HCT116 (cell line): ENCODE results near the gene SMAD7. TPM values are rescaled to one million over a fixed set of nuclear protein-coding genes. Genes with fewer than 3 reads are reported as not detected.

ENCODE experiments used
- ATAC-seq: fragments of 200-7000 bp; cut with Tn5 transposase; 2 replicates; pipeline ENCODE4 v1.9.1; 2020; ENCODE audit warnings: mild to moderate bottlenecking, moderate library complexity
- BruUV-seq: library from RNA; stranded (reverse); fragments of 400-500 nt; replicated peaks from 2 replicates; lab custom pipeline; 2021; lab: Mats Ljungman, UMichigan
- CTCF ChIA-PET: fragments of 300-600 bp; sonication (Branson Sonifier 250); formaldehyde crosslinking; loops from one replicate; lab custom pipeline; 2021; ENCODE audit warnings: antibody characterized with exemption; lab: Charles Lee
- POLR2A ChIA-PET: fragments of 300-600, 350-600 bp; sonication (Branson Sonifier 250); formaldehyde crosslinking; loops from one replicate; lab custom pipeline; 2021; ENCODE audit warnings: antibody characterized with exemption; lab: Charles Lee
- RAD21 ChIA-PET, 2 experiments: fragments of 300-600 bp; sonication (Branson Sonifier 250); formaldehyde crosslinking; loops; one replicate each; lab custom pipeline; 2023; ENCODE audit warnings: low total read pairs in 2 of 2; ENCODE audit not compliant: uncharacterized antibody in 2 of 2, unreplicated experiment in 2 of 2, low non-redundant PET in 1 of 2; lab: Charles Lee
- DNase-seq: peaks from one replicate; pipeline ENCODE4 v3.0.0-alpha.2; 2010; ENCODE audit warnings: low read depth, low spot score
- H2AFZ ChIP-seq: fragments of 200-600 bp; shearing (Covaris generic), sonication (generic); 2 replicates; pipeline ENCODE4 v1.6.1; 2017; ENCODE audit warnings: low read depth, mixed run types, mixed read lengths, antibody characterized with exemption, low read length; ENCODE audit not compliant: poor library complexity, severe bottlenecking
- H3K27ac ChIP-seq: 2 replicates; pipeline ENCODE4 v1.5.1; 2012; ENCODE audit warnings: low read depth, low read length
- H3K27me3 ChIP-seq: fragments of 200-600 bp; sonication (generic); 2 replicates; pipeline ENCODE4 v1.6.1; 2016; ENCODE audit warnings: mixed run types, low read length, mixed read lengths; ENCODE audit not compliant: insufficient read depth
- H3K36me3 ChIP-seq, 2 experiments: fragments of 200-500 bp in 1 of 2; fragments of 200-600 bp in 1 of 2; sonication (Bioruptor generic) in 1 of 2; sonication (generic) in 1 of 2; 2 replicates each; pipeline versions ENCODE4 v1.5.1 to v1.6.1; 2014 to 2016; ENCODE audit warnings: low read length in 2 of 2, inconsistent platforms in 1 of 2, mixed read lengths in 1 of 2, mixed run types in 1 of 2; ENCODE audit not compliant: insufficient read depth in 2 of 2, control insufficient read depth in 1 of 2
- H3K4me1 ChIP-seq, 2 experiments: fragments of 200-600 bp in 1 of 2; sonication (generic) in 1 of 2; 2 replicates each; pipeline versions ENCODE4 v1.5.1 to v1.6.1; 2012 to 2017; ENCODE audit warnings: low read length in 2 of 2, inconsistent platforms in 1 of 2, mild to moderate bottlenecking in 1 of 2, mixed read lengths in 1 of 2, mixed run types in 1 of 2, moderate library complexity in 1 of 2; ENCODE audit not compliant: insufficient read depth in 2 of 2, control insufficient read depth in 1 of 2
- H3K4me2 ChIP-seq: fragments of 200-600 bp; sonication (generic); 2 replicates; pipeline ENCODE4 v1.6.1; 2017; ENCODE audit warnings: mixed run types, low read length, mixed read lengths
- H3K4me3 ChIP-seq, 2 experiments: fragments of 200-600 bp in 1 of 2; sonication (generic) in 1 of 2; replicated peaks in 1 of 2; 2 replicates each; pipeline ENCODE4 v1.5.1; 2011 to 2016; ENCODE audit warnings: low read length in 2 of 2, control low read depth in 1 of 2, low read depth in 1 of 2, mild to moderate bottlenecking in 1 of 2, mixed read lengths in 1 of 2, mixed run types in 1 of 2
- H3K79me2 ChIP-seq: fragments of 200-600 bp; sonication (generic); 2 replicates; pipeline ENCODE4 v1.6.1; 2017; ENCODE audit warnings: mild to moderate bottlenecking, mixed run types, low read length, moderate library complexity, mixed read lengths; ENCODE audit not compliant: insufficient read depth
- H3K9ac ChIP-seq: fragments of 200-600 bp; sonication (generic); 2 replicates; pipeline ENCODE4 v1.6.1; 2016; ENCODE audit warnings: low read length, mixed read lengths
- H3K9me2 ChIP-seq: fragments of 200-600 bp; sonication (generic), shearing (Covaris generic); 2 replicates; pipeline ENCODE4 v1.6.1; 2017; ENCODE audit warnings: mixed run types, mild to moderate bottlenecking, moderate library complexity; ENCODE audit not compliant: insufficient read depth
- H3K9me3 ChIP-seq, 2 experiments: fragments of 200-500 bp in 1 of 2; fragments of 200-600 bp in 1 of 2; sonication (Bioruptor generic) in 1 of 2; sonication (generic) in 1 of 2; 2 replicates each; pipeline ENCODE4 v1.6.1; 2014 to 2017; ENCODE audit warnings: low read length in 2 of 2, mixed read lengths in 2 of 2, inconsistent platforms in 1 of 2, low read depth in 1 of 2, mild to moderate bottlenecking in 1 of 2, mixed run types in 1 of 2, moderate library complexity in 1 of 2; ENCODE audit not compliant: control insufficient read depth in 1 of 2, insufficient read depth in 1 of 2
- H4K20me1 ChIP-seq: fragments of 200-600 bp; sonication (generic), shearing (Covaris generic); 2 replicates; pipeline ENCODE4 v1.6.1; 2017; ENCODE audit warnings: mixed run types, mild to moderate bottlenecking, moderate library complexity; ENCODE audit not compliant: insufficient read depth
- ATF3 ChIP-seq: IDR thresholded peaks from 2 replicates; pipeline ENCODE4 v1.6.1; 2012
- CBX3 ChIP-seq: IDR thresholded peaks from 2 replicates; pipeline ENCODE4 v1.6.1; 2012; ENCODE audit warnings: low read depth
- ELF1 ChIP-seq: IDR thresholded peaks from 2 replicates; pipeline ENCODE4 v1.6.1; 2012; ENCODE audit warnings: low read depth, borderline replicate concordance
- EZH2 ChIP-seq: fragments of 200-600 bp; sonication (generic); IDR thresholded peaks from 2 replicates; pipeline ENCODE4 v1.6.1; 2017; ENCODE audit warnings: antibody characterized with exemption, mixed run types
- FOSL1 ChIP-seq: IDR thresholded peaks from 2 replicates; pipeline ENCODE4 v1.6.1; 2012; ENCODE audit warnings: low read depth
- JUND ChIP-seq: IDR thresholded peaks from 2 replicates; pipeline ENCODE4 v1.6.1; 2012
- MAX ChIP-seq: IDR thresholded peaks from 2 replicates; pipeline ENCODE4 v1.6.1; 2012
- POLR2AphosphoS5 ChIP-seq: IDR thresholded peaks from 2 replicates; pipeline ENCODE4 v1.6.1; 2011; ENCODE audit warnings: mild to moderate bottlenecking, low read depth, low read length, moderate library complexity
- RAD21 ChIP-seq: IDR thresholded peaks from 2 replicates; pipeline ENCODE4 v1.6.1; 2012; ENCODE audit warnings: low read depth, mild to moderate bottlenecking
- SP1 ChIP-seq: IDR thresholded peaks from 2 replicates; pipeline ENCODE4 v1.6.1; 2012; ENCODE audit warnings: low read depth
- TCF7L2 ChIP-seq: IDR thresholded peaks from 2 replicates; pipeline ENCODE4 v1.7.0; 2011; ENCODE audit warnings: borderline replicate concordance, inconsistent platforms; ENCODE audit not compliant: insufficient read depth, insufficient read length; ENCODE audit errors: extremely low read depth
- YY1 ChIP-seq: IDR thresholded peaks from 2 replicates; pipeline ENCODE4 v1.6.1; 2011; ENCODE audit warnings: low read length, low read depth, moderate library complexity, mild to moderate bottlenecking; ENCODE audit not compliant: insufficient replicate concordance; ENCODE audit errors: extremely low read depth
- ZBTB33 ChIP-seq: IDR thresholded peaks from 2 replicates; pipeline ENCODE4 v1.6.1; 2011; ENCODE audit warnings: mild to moderate bottlenecking, low read length, moderate library complexity; ENCODE audit not compliant: insufficient replicate concordance; ENCODE audit errors: extremely low read depth
- ZFX ChIP-seq: fragments of 450-650 bp; IDR thresholded peaks from 2 replicates; pipeline ENCODE4 v1.6.1; 2017
- intact Hi-C: fragments of 100-400 bp; cut with micrococcal nuclease; formaldehyde crosslinking; loops from 2 replicates; pipeline ENCODE4 v1.10.0; 2022
- total RNA-seq: library from RNA; stranded (reverse); gene quantifications from one replicate; pipeline ENCODE4 v1.2.1, GENCODE V29; 2021; ENCODE audit not compliant: unreplicated experiment
- TF ChIP-seq, protein P1 (sequence below), 3 experiments: fragments of 200-600 bp in 1 of 3; sonication (generic) in 1 of 3; IDR thresholded peaks in 2 of 3; conservative IDR thresholded peaks in 1 of 3; 2 replicates each; pipeline ENCODE4 v1.5.1; 2012 to 2017; ENCODE audit warnings: low read depth in 2 of 3, low read length in 2 of 3, antibody characterized with exemption in 1 of 3, borderline replicate concordance in 1 of 3, control low read depth in 1 of 3, mild to moderate bottlenecking in 1 of 3, mixed read lengths in 1 of 3, mixed run types in 1 of 3, moderate library complexity in 1 of 3; ENCODE audit not compliant: insufficient read depth in 1 of 3

The SMAD7 gene
- total RNA-seq, 1 experiment from 2014 or later, result 7.2 TPM

- ChIA-PET POLR2A (no interaction called here), CTCF (no interaction called here), RAD21 (no interaction called here)
- ATAC-seq (no peak), DNase-seq (no peak)
- H3K9me2 ChIP-seq, result no peaks in the 10 kb centered on the region
- no peaks in the 10 kb centered on the region for H3K9me3 ChIP-seq
- no peak overlapping the region for H2AFZ ChIP-seq
- no peak overlapping the region for H3K27ac ChIP-seq
- BruUV-seq, result no TSS peak
- H3K36me3 ChIP-seq, result no peaks in the 10 kb centered on the region
- no peak overlapping the region for H3K9ac ChIP-seq
- TF ChIP-seq TCF7L2, result no peak
- TF ChIP-seq YY1, result no peak
- no peak for TF ChIP-seq POLR2AphosphoS5
- TF ChIP-seq CBX3, result no peak
- TF ChIP-seq ZFX, result no peak
- TF ChIP-seq SP1, result no peak
- TF ChIP-seq MAX, result no peak
- no peak for TF ChIP-seq RAD21
- no peak for TF ChIP-seq FOSL1
- TF ChIP-seq EZH2, result no peak
- TF ChIP-seq ATF3, result no peak
- TF ChIP-seq, protein P1, sequence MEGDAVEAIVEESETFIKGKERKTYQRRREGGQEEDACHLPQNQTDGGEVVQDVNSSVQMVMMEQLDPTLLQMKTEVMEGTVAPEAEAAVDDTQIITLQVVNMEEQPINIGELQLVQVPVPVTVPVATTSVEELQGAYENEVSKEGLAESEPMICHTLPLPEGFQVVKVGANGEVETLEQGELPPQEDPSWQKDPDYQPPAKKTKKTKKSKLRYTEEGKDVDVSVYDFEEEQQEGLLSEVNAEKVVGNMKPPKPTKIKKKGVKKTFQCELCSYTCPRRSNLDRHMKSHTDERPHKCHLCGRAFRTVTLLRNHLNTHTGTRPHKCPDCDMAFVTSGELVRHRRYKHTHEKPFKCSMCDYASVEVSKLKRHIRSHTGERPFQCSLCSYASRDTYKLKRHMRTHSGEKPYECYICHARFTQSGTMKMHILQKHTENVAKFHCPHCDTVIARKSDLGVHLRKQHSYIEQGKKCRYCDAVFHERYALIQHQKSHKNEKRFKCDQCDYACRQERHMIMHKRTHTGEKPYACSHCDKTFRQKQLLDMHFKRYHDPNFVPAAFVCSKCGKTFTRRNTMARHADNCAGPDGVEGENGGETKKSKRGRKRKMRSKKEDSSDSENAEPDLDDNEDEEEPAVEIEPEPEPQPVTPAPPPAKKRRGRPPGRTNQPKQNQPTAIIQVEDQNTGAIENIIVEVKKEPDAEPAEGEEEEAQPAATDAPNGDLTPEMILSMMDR (IDR thresholded peaks at IDR 0.05 in 2 of 3, conservative IDR thresholded peaks at IDR 0.05 in 1 of 3; ENCODE audit: borderline replicate concordance in 1 of 3, insufficient read depth in 1 of 3, low read depth in 2 of 3, low read length in 2 of 3), result no peak
- TF ChIP-seq ELF1, result no peak
- no peak for TF ChIP-seq JUND
- TF ChIP-seq ZBTB33, result no peak
- H3K4me2 ChIP-seq, result no peak overlapping the region
- H4K20me1 ChIP-seq, result no peaks in the 10 kb centered on the region
- intact Hi-C loops, result no loop called here
- H3K27me3 ChIP-seq, result no peaks in the 10 kb centered on the region
- no peaks in the 10 kb centered on the region for H3K79me2 ChIP-seq
- H3K4me3 ChIP-seq, result no peak overlapping the region
- peaks cover 6 to 21% of the 10 kb centered on the region in 2 experiments; a peak in 3 of 4 replicates for H3K4me1 ChIP-seq
These were observed 34.4 kb upstream of the SMAD7 start for GRCh38 chr18:48985161-48985560.
